ENCODE results near the gene GUCD1. TPM values are rescaled to one million over a fixed set of nuclear protein-coding genes. Genes with fewer than 3 reads are reported as not detected.

GUCD1 gene
- total and polyA plus RNA-seq, 2 of the 13 experiments (the other 11 are each of a cell fraction or from before 2014, with no cell fraction given): 128 to 245 TPM

DNA sequence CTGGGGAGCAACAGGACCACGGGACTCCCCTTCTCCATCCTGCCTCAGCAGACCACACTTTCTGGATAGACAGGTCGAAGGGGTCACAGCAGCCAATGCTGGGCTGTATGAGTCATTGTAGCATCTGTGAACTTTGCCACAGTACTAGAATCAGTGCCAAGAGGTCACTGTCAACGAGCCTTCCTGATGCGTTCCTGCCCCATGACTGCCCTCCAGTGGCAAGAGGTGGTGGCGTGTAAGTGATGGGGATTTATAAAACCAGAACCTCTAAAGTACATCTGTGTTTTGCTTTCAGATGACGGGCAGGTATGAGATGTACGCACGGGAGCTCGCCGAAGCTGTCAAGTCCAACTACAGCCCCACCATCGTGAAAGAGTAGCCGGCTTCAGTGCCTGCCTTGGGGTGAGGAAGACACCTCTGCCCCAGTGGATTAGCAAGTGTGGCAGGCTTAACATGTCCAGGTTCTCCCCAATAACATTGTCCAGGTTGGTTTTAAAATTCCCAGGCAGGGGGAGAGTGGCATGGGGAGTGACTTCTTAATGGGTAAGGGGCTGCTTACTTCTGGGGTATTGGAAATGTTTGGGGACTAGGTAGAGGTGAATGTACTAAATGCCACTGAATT, 29.4 kb downstream of the GUCD1 start (continued):
- TF ChIP-seq, protein P1, sequence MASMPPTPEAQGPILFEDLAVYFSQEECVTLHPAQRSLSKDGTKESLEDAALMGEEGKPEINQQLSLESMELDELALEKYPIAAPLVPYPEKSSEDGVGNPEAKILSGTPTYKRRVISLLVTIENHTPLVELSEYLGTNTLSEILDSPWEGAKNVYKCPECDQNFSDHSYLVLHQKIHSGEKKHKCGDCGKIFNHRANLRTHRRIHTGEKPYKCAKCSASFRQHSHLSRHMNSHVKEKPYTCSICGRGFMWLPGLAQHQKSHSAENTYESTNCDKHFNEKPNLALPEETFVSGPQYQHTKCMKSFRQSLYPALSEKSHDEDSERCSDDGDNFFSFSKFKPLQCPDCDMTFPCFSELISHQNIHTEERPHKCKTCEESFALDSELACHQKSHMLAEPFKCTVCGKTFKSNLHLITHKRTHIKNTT (CRISPR knock-in tag; IDR thresholded peaks at IDR 0.05): no peak
- TF ChIP-seq PAF1 (CRISPR knock-in tag; IDR thresholded peaks at IDR 0.05) (no peak), NCOA2 (CRISPR knock-in tag; IDR thresholded peaks at IDR 0.05) (peak; percentile 67), HMG20A (CRISPR knock-in tag; IDR thresholded peaks at IDR 0.05; ENCODE audit: borderline replicate concordance) (peak; percentile 73; the same call in 1 of the 2 replicates), NR1H2 (CRISPR knock-in tag; IDR thresholded peaks at IDR 0.05; ENCODE audit: borderline replicate concordance, low read depth) (no peak), ZNF180 (CRISPR knock-in tag; IDR thresholded peaks at IDR 0.05; ENCODE audit: borderline replicate concordance, low read depth) (no peak), XRCC5 (optimal IDR thresholded peaks at IDR 0.05; ENCODE audit: low read length) (peak; percentile 95), SALL2 (CRISPR knock-in tag; IDR thresholded peaks at IDR 0.05) (no peak), ZNF484 (CRISPR knock-in tag; IDR thresholded peaks at IDR 0.05; ENCODE audit: borderline replicate concordance, low read depth) (no peak), ZNF7 (CRISPR knock-in tag; IDR thresholded peaks at IDR 0.05) (no peak), AKAP8 (CRISPR knock-in tag; IDR thresholded peaks at IDR 0.05) (no peak), ZSCAN31 (CRISPR knock-in tag; IDR thresholded peaks at IDR 0.05; ENCODE audit: low read depth) (peak; percentile 46; the same call in 1 of the 2 replicates), SPEN (CRISPR knock-in tag; IDR thresholded peaks at IDR 0.05; ENCODE audit: low read depth) (peak; percentile 30; the same call in 1 of the 2 replicates)
- TF ChIP-seq, protein P2, sequence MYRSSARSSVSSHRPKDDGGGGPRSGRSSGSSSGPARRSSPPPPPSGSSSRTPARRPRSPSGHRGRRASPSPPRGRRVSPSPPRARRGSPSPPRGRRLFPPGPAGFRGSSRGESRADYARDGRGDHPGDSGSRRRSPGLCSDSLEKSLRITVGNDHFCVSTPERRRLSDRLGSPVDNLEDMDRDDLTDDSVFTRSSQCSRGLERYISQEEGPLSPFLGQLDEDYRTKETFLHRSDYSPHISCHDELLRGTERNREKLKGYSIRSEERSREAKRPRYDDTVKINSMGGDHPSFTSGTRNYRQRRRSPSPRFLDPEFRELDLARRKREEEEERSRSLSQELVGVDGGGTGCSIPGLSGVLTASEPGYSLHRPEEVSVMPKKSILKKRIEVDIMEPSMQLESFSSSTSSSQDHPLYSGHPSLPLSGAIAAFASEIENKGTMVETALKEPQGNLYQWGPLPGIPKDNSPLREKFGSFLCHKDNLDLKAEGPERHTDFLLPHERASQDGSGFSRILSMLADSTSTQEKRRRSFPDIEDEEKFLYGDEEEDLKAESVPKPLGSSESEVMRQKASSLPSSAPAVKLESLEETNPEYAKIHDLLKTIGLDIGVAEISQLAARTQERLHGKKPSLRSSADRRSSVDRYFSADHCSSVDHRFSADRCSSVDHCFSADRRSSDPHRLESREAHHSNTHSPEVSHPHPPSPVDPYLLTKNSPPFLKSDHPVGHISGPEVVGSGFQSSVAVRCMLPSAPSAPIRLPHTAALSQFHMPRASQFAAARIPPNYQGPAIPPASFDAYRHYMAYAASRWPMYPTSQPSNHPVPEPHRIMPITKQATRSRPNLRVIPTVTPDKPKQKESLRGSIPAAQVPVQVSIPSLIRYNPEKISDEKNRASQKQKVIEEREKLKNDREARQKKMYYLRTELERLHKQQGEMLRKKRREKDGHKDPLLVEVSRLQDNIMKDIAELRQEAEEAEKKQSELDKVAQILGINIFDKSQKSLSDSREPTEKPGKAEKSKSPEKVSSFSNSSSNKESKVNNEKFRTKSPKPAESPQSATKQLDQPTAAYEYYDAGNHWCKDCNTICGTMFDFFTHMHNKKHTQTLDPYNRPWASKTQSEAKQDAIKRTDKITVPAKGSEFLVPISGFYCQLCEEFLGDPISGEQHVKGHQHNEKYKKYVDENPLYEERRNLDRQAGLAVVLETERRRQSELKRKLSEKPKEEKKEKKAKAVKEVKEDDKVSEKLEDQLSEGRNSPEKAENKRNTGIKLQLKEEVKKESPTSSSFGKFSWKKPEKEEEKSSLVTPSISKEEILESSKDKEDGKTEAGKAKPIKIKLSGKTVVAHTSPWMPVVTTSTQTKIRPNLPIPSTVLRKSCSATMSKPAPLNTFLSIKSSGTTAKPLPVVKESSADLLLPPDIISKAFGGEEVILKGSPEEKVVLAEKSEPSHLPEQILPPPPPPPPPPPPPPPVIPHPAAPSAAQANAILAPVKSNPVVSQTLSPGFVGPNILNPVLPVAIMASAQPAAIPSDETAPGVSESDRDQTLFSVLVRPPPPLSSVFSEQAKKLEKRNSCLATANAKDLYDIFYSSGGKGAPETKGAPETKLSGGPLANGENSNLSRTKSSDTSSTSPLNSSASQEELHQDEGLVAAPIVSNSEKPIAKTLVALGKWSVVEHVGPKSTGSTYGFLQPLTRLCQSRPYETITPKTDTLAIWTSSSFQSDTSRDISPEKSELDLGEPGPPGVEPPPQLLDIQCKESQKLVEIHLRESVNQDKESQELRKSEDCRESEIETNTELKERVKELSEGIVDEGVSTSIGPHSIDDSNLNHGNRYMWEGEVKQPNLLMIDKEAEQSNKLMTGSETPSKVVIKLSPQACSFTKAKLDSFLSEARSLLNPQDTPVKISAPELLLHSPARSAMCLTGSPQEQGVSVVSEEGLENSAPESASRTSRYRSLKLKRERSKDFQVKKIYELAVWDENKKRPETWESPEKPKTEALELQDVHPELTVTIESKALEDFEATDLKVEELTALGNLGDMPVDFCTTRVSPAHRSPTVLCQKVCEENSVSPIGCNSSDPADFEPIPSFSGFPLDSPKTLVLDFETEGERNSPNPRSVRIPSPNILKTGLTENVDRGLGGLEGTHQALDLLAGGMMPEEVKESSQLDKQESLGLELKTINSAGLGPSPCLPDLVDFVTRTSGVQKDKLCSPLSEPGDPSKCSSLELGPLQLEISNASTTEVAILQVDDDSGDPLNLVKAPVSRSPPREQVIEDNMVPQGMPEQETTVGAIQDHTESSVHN (CRISPR knock-in tag; IDR thresholded peaks at IDR 0.05): 0 out of 2 replicates have a peak, but pooled peaks have one; percentile 44
- TF ChIP-seq, protein P3, sequence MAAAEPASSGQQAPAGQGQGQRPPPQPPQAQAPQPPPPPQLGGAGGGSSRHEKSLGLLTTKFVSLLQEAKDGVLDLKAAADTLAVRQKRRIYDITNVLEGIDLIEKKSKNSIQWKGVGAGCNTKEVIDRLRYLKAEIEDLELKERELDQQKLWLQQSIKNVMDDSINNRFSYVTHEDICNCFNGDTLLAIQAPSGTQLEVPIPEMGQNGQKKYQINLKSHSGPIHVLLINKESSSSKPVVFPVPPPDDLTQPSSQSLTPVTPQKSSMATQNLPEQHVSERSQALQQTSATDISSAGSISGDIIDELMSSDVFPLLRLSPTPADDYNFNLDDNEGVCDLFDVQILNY (CRISPR knock-in tag; conservative IDR thresholded peaks at IDR 0.05): no peak
- TF ChIP-seq, protein P4, sequence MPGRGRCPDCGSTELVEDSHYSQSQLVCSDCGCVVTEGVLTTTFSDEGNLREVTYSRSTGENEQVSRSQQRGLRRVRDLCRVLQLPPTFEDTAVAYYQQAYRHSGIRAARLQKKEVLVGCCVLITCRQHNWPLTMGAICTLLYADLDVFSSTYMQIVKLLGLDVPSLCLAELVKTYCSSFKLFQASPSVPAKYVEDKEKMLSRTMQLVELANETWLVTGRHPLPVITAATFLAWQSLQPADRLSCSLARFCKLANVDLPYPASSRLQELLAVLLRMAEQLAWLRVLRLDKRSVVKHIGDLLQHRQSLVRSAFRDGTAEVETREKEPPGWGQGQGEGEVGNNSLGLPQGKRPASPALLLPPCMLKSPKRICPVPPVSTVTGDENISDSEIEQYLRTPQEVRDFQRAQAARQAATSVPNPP (CRISPR knock-in tag; IDR thresholded peaks at IDR 0.05): no peak
